T follicular helper cell (primary cell): ENCODE measurements around the gene KCNMA1.
"Not testable (repeated sequence)": the region's sequence is repeated elsewhere in the genome, so short reads cannot be mapped to it uniquely, and the experiment has no call there.

Experiments
- DNase-seq: peaks from one replicate; pipeline ENCODE4 v3.0.0-alpha.2; 2020; ENCODE audit warnings: low read depth

KCNMA1 gene

GRCh38 chr10:77583527-77583926 lies 54.1 kb downstream of the KCNMA1 start:
- no peak for DNase-seq

GRCh38 chr10:77582710-77583115 lies 54.9 kb downstream of the KCNMA1 start:
- no peak for DNase-seq

DNA sequence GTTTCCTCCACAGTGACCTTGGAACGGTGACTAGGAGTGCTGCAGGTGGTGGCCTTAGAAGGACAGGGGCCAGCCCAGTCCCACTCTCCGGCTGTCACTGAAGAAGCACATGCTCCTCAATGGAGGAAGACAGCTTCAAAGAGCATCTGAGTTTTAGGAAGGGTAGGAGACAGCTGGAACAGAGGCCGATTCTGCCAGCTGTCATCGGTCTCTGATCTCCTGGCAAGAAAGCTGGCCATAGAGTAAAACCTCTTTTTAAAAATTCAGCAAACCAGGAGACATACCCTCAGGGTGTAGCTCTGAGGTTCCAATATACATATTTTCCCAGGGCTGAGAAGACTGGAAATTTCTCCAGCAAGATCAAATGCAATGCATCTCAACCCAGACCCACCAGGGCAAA lies 55.9 kb downstream of the KCNMA1 start:
- no peak for DNase-seq

DNA sequence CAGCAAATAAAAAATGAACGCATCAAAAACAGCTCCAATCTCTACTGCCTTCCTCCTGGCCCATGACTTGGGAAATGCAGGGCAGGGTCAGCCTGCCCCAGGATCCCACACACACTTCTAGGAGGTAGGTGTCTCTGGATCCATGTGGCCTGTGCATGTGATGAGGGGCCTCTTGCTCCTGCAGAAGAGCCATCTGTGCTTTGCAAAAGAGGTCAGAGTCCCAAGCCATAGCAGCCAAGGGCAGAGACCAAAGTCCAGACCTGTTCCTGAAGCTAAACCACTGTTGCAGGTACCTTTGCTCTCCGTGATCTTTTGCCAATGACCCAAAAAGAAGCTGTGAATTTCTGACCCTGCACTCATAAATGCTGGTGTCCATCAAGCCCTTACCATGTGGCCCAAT lies 57.1 kb downstream of the KCNMA1 start:
- DNase-seq, result no peak

GRCh38 chr10:77578583-77579227 lies 58.9 kb downstream of the KCNMA1 start:
- no peak for DNase-seq

GRCh38 chr10:77577666-77578229 lies 59.9 kb downstream of the KCNMA1 start:
- DNase-seq, result no peak

DNA sequence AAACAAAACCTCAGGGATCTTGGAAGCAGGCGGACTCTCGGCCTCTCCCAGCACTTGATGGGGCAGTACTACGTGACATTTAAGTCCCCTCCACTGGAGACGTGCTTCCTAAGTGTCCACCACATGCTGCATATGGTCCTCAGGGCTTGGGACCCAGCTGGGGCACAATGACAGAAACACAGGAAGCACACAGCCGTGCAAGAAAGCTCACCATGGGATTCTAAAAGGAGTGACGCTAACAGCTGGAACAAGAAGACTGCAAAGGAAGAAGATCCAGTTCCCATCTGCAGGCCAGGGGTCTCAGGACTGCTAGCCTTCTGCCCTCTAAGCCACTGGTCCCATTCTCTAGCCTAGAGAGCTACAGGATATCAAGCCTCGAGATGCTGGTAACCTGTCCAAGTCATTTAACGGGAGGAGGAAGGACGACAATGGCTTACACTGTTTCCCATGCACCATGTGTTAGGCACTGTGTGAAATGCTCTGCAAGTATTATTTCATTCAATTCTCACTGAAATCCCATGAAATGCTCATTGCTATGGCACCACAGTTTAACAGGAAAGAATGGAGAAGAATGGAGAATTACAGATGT lies 61.1 kb downstream of the KCNMA1 start:
- no peak for DNase-seq

- no peak for DNase-seq
Observed at GRCh38 chr10:77576007-77576367, 61.6 kb downstream of the KCNMA1 start.

- DNase-seq, result no peak
Observed at GRCh38 chr10:77575271-77576006, 62.2 kb downstream of the KCNMA1 start.

GRCh38 chr10:77574438-77574837 lies 63.2 kb downstream of the KCNMA1 start:
- DNase-seq, result no peak

DNA sequence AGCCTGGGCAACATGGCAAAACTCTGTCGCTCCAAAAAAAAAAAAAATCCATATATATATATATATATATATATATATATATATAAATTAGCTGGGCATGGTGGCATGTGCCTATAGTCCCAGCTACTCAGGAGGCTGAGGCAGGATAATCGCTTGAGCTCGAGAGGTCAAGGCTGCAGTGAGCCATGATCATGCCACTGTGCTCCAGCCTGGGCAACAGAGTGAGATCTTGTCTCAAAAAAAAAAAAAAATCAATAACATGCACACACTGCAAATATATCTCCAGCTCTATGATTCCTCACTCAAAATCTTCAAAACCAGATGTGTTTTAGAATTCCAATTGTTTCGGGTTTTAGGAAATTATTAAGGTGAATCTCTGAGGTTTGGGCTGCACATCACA lies 65.1 kb downstream of the KCNMA1 start:
- not testable (repeated sequence) for DNase-seq

- DNase-seq, result no peak
Observed at GRCh38 chr10:77571490-77571889, 66.1 kb downstream of the KCNMA1 start.

DNA sequence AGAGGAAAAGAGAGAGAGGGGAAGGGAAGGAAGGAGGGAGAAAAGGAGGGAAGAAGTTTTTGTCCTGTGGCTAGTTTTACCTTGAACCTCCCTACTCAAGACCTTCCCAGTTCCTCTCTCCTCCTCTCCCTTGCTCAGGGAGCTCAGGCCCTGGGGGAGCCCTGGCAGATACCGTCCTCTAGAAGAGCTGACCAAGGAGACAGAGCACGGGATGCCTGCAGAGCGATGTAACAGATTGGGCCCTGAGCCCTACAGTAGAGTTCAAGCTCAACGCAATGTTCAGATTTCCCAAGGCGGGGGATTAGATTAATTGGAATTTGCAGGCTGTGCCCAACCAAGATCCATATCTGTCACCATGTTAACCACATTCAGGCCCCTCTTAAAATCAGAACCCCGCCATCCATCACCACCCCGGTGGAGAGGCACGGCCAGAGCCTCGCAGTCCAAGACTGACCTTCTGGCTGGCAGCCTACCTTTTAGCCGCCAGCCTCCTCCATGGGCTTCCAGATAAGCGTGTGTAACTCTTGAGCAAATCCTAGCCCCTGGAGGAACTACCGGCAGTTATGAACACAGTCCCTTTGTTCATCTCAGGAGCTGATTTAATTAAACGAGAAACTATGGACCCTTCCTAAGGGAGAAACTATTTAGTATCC lies 70.6 kb downstream of the KCNMA1 start:
- no peak for DNase-seq

DNA sequence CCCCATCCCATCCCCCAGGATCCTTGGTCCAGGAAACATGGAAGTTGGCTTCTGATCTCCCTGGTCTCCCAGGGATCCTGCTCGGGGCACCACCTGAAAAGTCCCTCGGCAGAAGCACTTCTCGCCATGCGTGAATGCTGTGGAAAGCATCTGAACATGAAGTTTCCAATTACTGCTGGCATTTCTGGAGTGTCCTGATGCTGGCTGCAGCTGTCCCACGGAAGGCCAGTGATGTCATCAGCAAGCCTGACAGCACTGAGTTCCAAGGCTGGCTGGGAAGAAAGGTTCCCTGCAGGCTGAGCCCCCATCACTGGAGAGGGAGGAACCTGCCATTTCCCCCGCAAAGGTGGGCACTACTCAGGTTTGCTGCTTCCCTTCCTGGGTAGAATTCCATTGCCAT lies 71.4 kb downstream of the KCNMA1 start:
- no peak for DNase-seq

GRCh38 chr10:77565590-77566023 lies 72.0 kb downstream of the KCNMA1 start:
- DNase-seq, result no peak

DNA sequence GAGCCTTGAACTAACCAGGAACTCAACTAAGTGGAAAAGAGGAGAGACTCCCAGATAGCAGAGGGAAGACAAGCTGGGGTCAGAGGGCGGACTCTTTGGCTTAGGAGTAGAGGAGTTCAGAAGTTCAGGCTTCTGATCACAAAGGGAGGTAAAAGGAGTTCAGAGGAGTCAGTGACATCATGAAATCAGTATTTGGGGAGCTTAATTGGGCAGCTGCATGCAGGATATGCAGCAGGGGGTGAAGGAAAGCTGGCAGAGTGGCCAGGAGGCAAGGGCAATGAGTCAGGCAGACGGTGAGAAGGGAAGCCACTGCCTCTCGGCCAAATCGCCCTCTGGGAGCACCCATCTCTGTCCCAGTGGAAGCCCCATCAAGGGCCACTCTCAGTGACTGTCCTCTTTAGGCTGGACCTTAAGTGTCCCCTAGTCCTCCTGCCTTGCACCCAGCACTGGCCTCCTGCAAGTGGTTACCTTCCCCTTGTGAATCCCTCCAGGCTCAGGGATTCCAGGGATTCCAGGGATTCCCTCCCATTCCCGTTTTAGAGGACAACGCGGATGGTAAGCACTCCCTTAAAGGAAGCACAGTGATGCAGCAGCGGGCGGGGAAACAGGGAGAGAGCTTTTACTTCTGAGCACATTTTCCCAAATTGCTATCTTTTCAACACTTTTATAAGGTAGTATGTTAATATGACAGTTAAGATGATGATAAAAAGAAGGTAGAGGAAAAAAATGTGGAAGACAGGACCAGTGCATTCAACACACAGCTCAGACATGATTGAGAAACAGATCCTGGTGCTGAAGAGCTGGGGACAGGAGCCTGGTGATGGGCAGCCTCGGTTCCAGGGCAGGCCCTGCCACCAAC lies 72.6 kb downstream of the KCNMA1 start:
- DNase-seq, result no peak

GRCh38 chr10:77563638-77564270 lies 73.9 kb downstream of the KCNMA1 start:
- DNase-seq, result no peak

GRCh38 chr10:77562742-77563141 lies 74.9 kb downstream of the KCNMA1 start:
- no peak for DNase-seq

DNA sequence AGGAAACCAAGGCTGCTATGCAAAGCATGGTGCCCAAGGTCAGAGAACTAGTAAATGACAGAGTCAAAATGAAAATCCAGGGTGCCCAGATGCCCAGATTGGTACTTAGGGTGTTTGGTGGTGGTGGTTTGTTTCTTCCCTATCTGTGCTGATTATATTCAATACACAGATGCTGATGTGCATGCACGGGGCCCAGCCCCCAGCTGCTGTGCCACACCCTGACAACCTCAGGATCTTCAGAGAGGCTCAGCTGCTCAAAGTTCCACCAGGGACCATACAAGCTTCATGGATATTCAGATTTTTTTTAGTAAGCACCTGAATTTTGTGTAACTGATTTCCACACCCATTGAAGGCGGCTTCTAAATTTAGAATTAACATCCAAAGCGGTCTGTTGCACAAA lies 75.6 kb downstream of the KCNMA1 start:
- no peak for DNase-seq

GRCh38 chr10:77560471-77560870 lies 77.1 kb downstream of the KCNMA1 start:
- no peak for DNase-seq

DNA sequence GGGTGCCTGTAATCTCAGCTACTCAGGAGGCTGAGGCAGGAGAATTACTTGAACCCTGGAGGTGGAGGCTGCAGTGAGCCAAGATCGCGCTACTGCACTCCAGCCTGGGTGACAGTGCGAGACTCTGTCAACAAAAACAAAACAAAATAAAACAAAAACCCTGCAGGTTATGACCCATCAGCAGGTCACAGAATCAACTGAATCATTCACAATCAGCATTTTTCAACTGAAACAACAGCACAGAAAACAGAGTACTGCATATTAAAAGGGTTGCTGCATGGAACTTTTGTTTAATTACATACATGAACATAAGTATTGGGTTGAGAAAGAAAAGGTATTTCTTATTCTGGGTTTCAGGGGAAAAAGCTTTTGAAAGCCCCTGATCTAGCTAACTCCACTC lies 77.6 kb downstream of the KCNMA1 start:
- DNase-seq, result no peak
